ENCODE data around the gene INSC.
A peak's percentile ranks its signal among the peaks of the same experiment; 100 is the strongest.

The INSC gene

GRCh38 chr11:15146271-15147003 lies 31.7 kb downstream of the INSC start:
- no peak for DNase-seq (ENCODE audit: extremely low read depth, low read depth)
- TF ChIP-seq CTCF (IDR thresholded peaks at IDR 0.05; ENCODE audit: low read depth, low read length): no peak

- no peak for TF ChIP-seq CTCF (IDR thresholded peaks at IDR 0.05; ENCODE audit: low read depth, low read length)
- DNase-seq (ENCODE audit: extremely low read depth, low read depth): no peak
Observed at GRCh38 chr11:15148169-15148568, 33.4 kb downstream of the INSC start.

GRCh38 chr11:15149050-15149449 lies 34.3 kb downstream of the INSC start:
- no peak for TF ChIP-seq CTCF (IDR thresholded peaks at IDR 0.05; ENCODE audit: low read depth, low read length)
- DNase-seq (ENCODE audit: extremely low read depth, low read depth): no peak

GRCh38 chr11:15150507-15150906 lies 35.8 kb downstream of the INSC start:
- TF ChIP-seq CTCF (IDR thresholded peaks at IDR 0.05; ENCODE audit: low read depth, low read length): no peak
- no peak for DNase-seq (ENCODE audit: extremely low read depth, low read depth)

- no peak for DNase-seq (ENCODE audit: extremely low read depth, low read depth)
- TF ChIP-seq CTCF (IDR thresholded peaks at IDR 0.05; ENCODE audit: low read depth, low read length): no peak
Observed at GRCh38 chr11:15153231-15153630, 38.5 kb downstream of the INSC start.

GRCh38 chr11:15157181-15157580 lies 42.5 kb downstream of the INSC start:
- no peak for TF ChIP-seq CTCF (IDR thresholded peaks at IDR 0.05; ENCODE audit: low read depth, low read length)
- DNase-seq (ENCODE audit: extremely low read depth, low read depth): peak; percentile 53

GRCh38 chr11:15157606-15158137 lies 42.9 kb downstream of the INSC start:
- no peak for DNase-seq (ENCODE audit: extremely low read depth, low read depth)
- TF ChIP-seq CTCF (IDR thresholded peaks at IDR 0.05; ENCODE audit: low read depth, low read length): no peak
